Endothelial cell of umbilical vein (primary cell): ENCODE results near the gene ANO4. TPM values are rescaled to one million over a fixed set of nuclear protein-coding genes. Genes with fewer than 3 reads are reported as not detected.

Source experiments
- BruUV-seq: library from RNA; stranded (reverse); fragments of 400-500 nt; replicated peaks from 2 replicates; lab custom pipeline; 2021; lab: Mats Ljungman, UMichigan
- CTCF ChIA-PET: fragments of 300-600, 350-600 bp; sonication (Branson Sonifier 250); formaldehyde crosslinking; loops from one replicate; lab custom pipeline; 2021; ENCODE audit warnings: antibody characterized with exemption, inconsistent platforms; lab: Charles Lee
- POLR2A ChIA-PET: fragments of 300-600, 350-600 bp; sonication (Branson Sonifier 250); formaldehyde crosslinking; loops from one replicate; lab custom pipeline; 2021; ENCODE audit warnings: antibody characterized with exemption, inconsistent platforms; lab: Charles Lee
- DNase-seq: peaks from one replicate; pipeline ENCODE4 v3.0.0-alpha.2; 2011; ENCODE audit warnings: low read depth, low spot score
- FAIRE-seq: peaks from 2 replicates; lab custom pipeline; 2011; peaks lifted over from hg19 to GRCh38; lab: Jason Lieb, UNC
- H2AFZ ChIP-seq: 2 replicates; pipeline ENCODE4 v1.6.0; 2012; ENCODE audit warnings: low read depth, low read length, control low read depth, inconsistent platforms
- H3K27ac ChIP-seq: 2 replicates; pipeline ENCODE4 v1.5.1; 2011; ENCODE audit warnings: low read depth, mild to moderate bottlenecking, control low read depth, low read length, moderate library complexity; ENCODE audit not compliant: insufficient read depth
- H3K27me3 ChIP-seq, 2 experiments: 2 replicates each; pipeline versions ENCODE4 v1.6.0 to v1.6.1; 2011; ENCODE audit warnings: low read length in 2 of 2, mixed read lengths in 1 of 2; ENCODE audit not compliant: control insufficient read depth in 2 of 2, insufficient read depth in 2 of 2
- H3K36me3 ChIP-seq, 2 experiments: 2 replicates in 1 of 2; 3 replicates in 1 of 2; pipeline ENCODE4 v1.5.1; 2011; ENCODE audit warnings: low read length in 2 of 2, mild to moderate bottlenecking in 1 of 2, moderate library complexity in 1 of 2; ENCODE audit not compliant: control insufficient read depth in 2 of 2, insufficient read depth in 2 of 2; ENCODE audit errors: extremely low read depth in 1 of 2
- H3K4me1 ChIP-seq: 3 replicates; pipeline ENCODE4 v1.5.1; 2011; ENCODE audit warnings: mild to moderate bottlenecking, low read length; ENCODE audit not compliant: control insufficient read depth, insufficient read depth; ENCODE audit errors: extremely low read depth
- H3K4me2 ChIP-seq: 2 replicates; pipeline ENCODE4 v1.6.1; 2011; ENCODE audit warnings: low read length, control low read depth, mixed read lengths; ENCODE audit not compliant: insufficient read depth
- H3K4me3 ChIP-seq, 3 experiments: fragments of 200-600 bp in 1 of 3; sonication (generic), shearing (Covaris generic) in 1 of 3; replicated peaks in 1 of 3; 2 replicates each; pipeline ENCODE4 v1.5.1; 2011 to 2016; ENCODE audit warnings: control low read depth in 3 of 3, low read length in 3 of 3, mild to moderate bottlenecking in 2 of 3, inconsistent platforms in 1 of 3, low read depth in 1 of 3, moderate library complexity in 1 of 3; ENCODE audit not compliant: insufficient read depth in 1 of 3
- H3K79me2 ChIP-seq: 2 replicates; pipeline ENCODE4 v1.6.0; 2012; ENCODE audit warnings: low read length, inconsistent platforms; ENCODE audit not compliant: control insufficient read depth, insufficient read depth
- H3K9ac ChIP-seq: replicated peaks from 2 replicates; pipeline ENCODE3; 2011; ENCODE audit warnings: low read length, control low read depth; ENCODE audit not compliant: insufficient read depth; ENCODE audit errors: extremely low read depth
- H3K9me1 ChIP-seq: replicated peaks from 3 replicates; pipeline ENCODE4 v1.6.0; 2011; ENCODE audit warnings: mild to moderate bottlenecking, low read length; ENCODE audit not compliant: control insufficient read depth, insufficient read depth; ENCODE audit errors: extremely low read depth
- H3K9me3 ChIP-seq: replicated peaks from 2 replicates; pipeline ENCODE4 v1.5.1; 2012; ENCODE audit warnings: low read length, inconsistent platforms; ENCODE audit not compliant: control insufficient read depth, insufficient read depth
- H4K20me1 ChIP-seq: replicated peaks from 2 replicates; pipeline ENCODE3; 2011; ENCODE audit warnings: mild to moderate bottlenecking, low read length; ENCODE audit not compliant: control insufficient read depth, insufficient read depth; ENCODE audit errors: extremely low read depth
- CTCF ChIP-seq, 2 donors: IDR thresholded peaks; 1 replicate in 1 of 2; 2 replicates in 1 of 2; pipeline ENCODE4 v1.5.1; 2011; ENCODE audit warnings: low read length in 2 of 2, mild to moderate bottlenecking in 2 of 2, moderate library complexity in 2 of 2, control low read depth in 1 of 2, inconsistent platforms in 1 of 2, low read depth in 1 of 2; ENCODE audit not compliant: insufficient read depth in 1 of 2; ENCODE audit errors: extremely low read depth in 1 of 2
- EZH2 ChIP-seq: IDR thresholded peaks from 2 replicates; pipeline ENCODE4 v1.6.1; 2012; ENCODE audit warnings: borderline replicate concordance, low read depth, mild to moderate bottlenecking, moderate library complexity, low read length, inconsistent platforms; ENCODE audit not compliant: severe bottlenecking
- FOS ChIP-seq: IDR thresholded peaks from 2 replicates; pipeline ENCODE4 v1.6.1; 2011; ENCODE audit warnings: mild to moderate bottlenecking, low read length, moderate library complexity, borderline replicate concordance; ENCODE audit not compliant: insufficient read depth
- GATA2 ChIP-seq: IDR thresholded peaks from 2 replicates; pipeline ENCODE4 v1.7.0; 2011; ENCODE audit warnings: low read depth, mild to moderate bottlenecking, moderate library complexity, mixed read lengths, low read length; ENCODE audit not compliant: insufficient read length, insufficient read depth
- JUN ChIP-seq: IDR thresholded peaks from 2 replicates; pipeline ENCODE4 v1.6.1; 2011; ENCODE audit warnings: borderline replicate concordance, low read depth; ENCODE audit not compliant: insufficient read length, insufficient read depth
- MYC ChIP-seq: IDR thresholded peaks from one replicate; pipeline ENCODE4 v1.6.1; 2011; ENCODE audit warnings: mild to moderate bottlenecking, low read depth, low read length
- POLR2A ChIP-seq: IDR thresholded peaks from 2 replicates; pipeline ENCODE4 v1.6.1; 2012; ENCODE audit warnings: low read depth, mild to moderate bottlenecking, control low read depth, low read length
- POLR2AphosphoS5 ChIP-seq: IDR thresholded peaks from 2 replicates; pipeline ENCODE4 v1.6.1; 2012; ENCODE audit warnings: low read depth, mild to moderate bottlenecking, control low read depth, low read length, moderate library complexity; ENCODE audit not compliant: insufficient read depth
- dilution Hi-C: fragments of 300-500 bp; cut with MboI; formaldehyde crosslinking; loops from one replicate; pipeline ENCODE4 v1.15.0; 2019; ENCODE audit warnings: low sequenced_read_pairs; ENCODE audit not compliant: extremely low pct_ligation_motif_present
- intact Hi-C: fragments of 100-400 bp; cut with micrococcal nuclease; formaldehyde crosslinking; loops from one replicate; pipeline ENCODE4 v1.10.0; 2022
- polyA plus RNA-seq, 4 experiments: library from polyadenylated mRNA; depleted of rRNA in 3 of 4; stranded (reverse) in 3 of 4; unstranded in 1 of 4; fragments of >200 nt; gene quantifications; 2 replicates each; pipeline versions ENCODE4 v1.2.1 to v1.2.3, GENCODE V29; 2011 to 2012; ENCODE audit warnings: missing spikeins in 1 of 4
- total RNA-seq: library from RNA; stranded (reverse); gene quantifications from 2 replicates; pipeline ENCODE4 v1.2.3, GENCODE V29; 2021
- TF ChIP-seq, protein P1 (sequence below): IDR thresholded peaks from 2 replicates; pipeline ENCODE4 v1.6.1; 2011; ENCODE audit not compliant: insufficient read depth, insufficient read length

The ANO4 gene
- total and polyA plus RNA-seq, 2 donors (not counting 3 experiments of a cell fraction or from before 2014, with no cell fraction given), result 0.25 TPM; not detected in 1

GRCh38 chr12:100955139-100955538, 160.6 kb downstream of the ANO4 start:
- Histone ChIP-seq H3K9me1 (no peaks in the 10 kb centered on the region), H3K9ac (no peak overlapping the region), H3K27ac (no peak overlapping the region), H3K79me2 (no peaks in the 10 kb centered on the region), H4K20me1 (no peaks in the 10 kb centered on the region), H3K4me1 (peaks cover 12% of the 10 kb centered on the region), H3K27me3 (no peaks in the 10 kb centered on the region), H3K4me3 (no peak overlapping the region), H3K9me3 (peaks cover 4% of the 10 kb centered on the region), H2AFZ (no peak overlapping the region), H3K4me2 (no peak overlapping the region), H3K36me3 (no peaks in the 10 kb centered on the region)
- intact Hi-C loops, result no loop called here
- DNase-seq (peak; percentile 45), FAIRE-seq (no peak)
- dilution Hi-C loops, result no loop called here
- ChIA-PET CTCF (interaction anchor here (0.5 kb wide), 1 partner anchor 205 kb away, joined by 3 read pairs; no protein-coding TSS in a partner anchor), POLR2A (no interaction called here)
- TF ChIP-seq, protein P1, sequence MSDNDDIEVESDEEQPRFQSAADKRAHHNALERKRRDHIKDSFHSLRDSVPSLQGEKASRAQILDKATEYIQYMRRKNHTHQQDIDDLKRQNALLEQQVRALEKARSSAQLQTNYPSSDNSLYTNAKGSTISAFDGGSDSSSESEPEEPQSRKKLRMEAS, result no peak
- TF ChIP-seq JUN (no peak), FOS (peak; percentile 36)
- no TSS peak for BruUV-seq

DNA sequence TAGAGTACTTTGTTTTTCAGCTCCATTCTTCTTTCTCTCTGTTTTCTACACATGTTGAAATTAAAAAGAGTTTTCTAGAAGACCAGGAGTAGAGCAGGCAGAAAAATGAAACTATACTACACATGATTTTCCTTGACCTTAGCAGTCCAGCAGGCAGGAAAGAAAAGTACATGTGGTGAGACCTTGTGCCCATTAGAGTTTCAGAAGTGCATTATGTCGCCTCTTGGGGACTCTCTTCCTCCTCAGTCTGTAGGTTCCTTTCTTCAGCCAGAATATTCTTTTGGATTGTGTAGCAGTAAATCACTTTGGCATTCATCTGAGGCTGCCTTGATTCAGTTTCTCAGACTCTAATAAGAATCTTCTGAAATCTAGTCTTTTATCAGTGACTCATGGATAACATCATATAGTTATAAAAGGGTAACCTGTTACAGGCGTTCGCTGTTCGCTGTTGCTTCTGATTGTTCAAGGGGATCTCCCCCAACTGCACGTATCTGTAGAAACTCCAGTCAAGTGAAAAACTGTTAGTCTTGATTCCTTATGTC, 161.8 kb downstream of the ANO4 start:
- Histone ChIP-seq H4K20me1 (no peaks in the 10 kb centered on the region), H3K27me3 (no peaks in the 10 kb centered on the region), H3K4me1 (peaks cover 12% of the 10 kb centered on the region), H3K9ac (no peak overlapping the region), H3K36me3 (no peaks in the 10 kb centered on the region), H3K27ac (no peak overlapping the region), H3K4me3 (no peak overlapping the region), H3K79me2 (no peaks in the 10 kb centered on the region), H3K9me3 (peaks cover 4% of the 10 kb centered on the region), H2AFZ (no peak overlapping the region), H3K4me2 (no peak overlapping the region), H3K9me1 (no peaks in the 10 kb centered on the region)
- no TSS peak for BruUV-seq
- dilution Hi-C loops, result no loop called here
- ChIA-PET CTCF (no interaction called here), POLR2A (no interaction called here)
- TF ChIP-seq CTCF (IDR thresholded peaks at IDR 0.05; ENCODE audit: extremely low read depth in 1 of 2, insufficient read depth in 1 of 2, low read depth in 1 of 2, low read length in 2 of 2), result no peak
- TF ChIP-seq MYC, result no peak
- no peak for TF ChIP-seq EZH2
- TF ChIP-seq GATA2, result no peak
- TF ChIP-seq POLR2A, result no peak
- TF ChIP-seq POLR2AphosphoS5, result no peak
- TF ChIP-seq, protein P1, result no peak
- no peak for TF ChIP-seq FOS
- no peak for TF ChIP-seq JUN
- no peak for DNase-seq
- no peak for FAIRE-seq
- intact Hi-C loops, result no loop called here
